ENCODE data around the gene TAS2R39. TPM values are rescaled to one million over a fixed set of nuclear protein-coding genes. Genes with fewer than 3 reads are reported as not detected.
"Not testable (repeated sequence)": the region's sequence is repeated elsewhere in the genome, so short reads cannot be mapped to it uniquely, and the experiment has no call there.

The TAS2R39 gene
- total RNA-seq, 1 experiment from 2014 or later: not detected

GRCh38 chr7:143205560-143206293 lies 22.5 kb downstream of the TAS2R39 start:
- no peak for DNase-seq

GRCh38 chr7:143210541-143210940 lies 27.3 kb downstream of the TAS2R39 start:
- no peaks in the 10 kb centered on the region for H3K36me3 ChIP-seq
- no peak for DNase-seq
- no peaks in the 10 kb centered on the region for H3K27me3 ChIP-seq
- H3K4me3 ChIP-seq: no peak overlapping the region
- no peaks in the 10 kb centered on the region for H3K9me3 ChIP-seq

More at GRCh38 chr7:143205560-143206293, 22.5 kb downstream of the TAS2R39 start:
- Histone ChIP-seq H3K9me3 (no peaks in the 10 kb centered on the region), H3K4me3 (no peak overlapping the region), H3K27me3 (no peaks in the 10 kb centered on the region), H3K36me3 (no peaks in the 10 kb centered on the region)

GRCh38 chr7:143213478-143213877 lies 30.3 kb downstream of the TAS2R39 start:
- H3K9me3 ChIP-seq, H3K36me3 ChIP-seq, DNase-seq, H3K27me3 ChIP-seq, H3K4me3 ChIP-seq: not testable (repeated sequence)

DNA sequence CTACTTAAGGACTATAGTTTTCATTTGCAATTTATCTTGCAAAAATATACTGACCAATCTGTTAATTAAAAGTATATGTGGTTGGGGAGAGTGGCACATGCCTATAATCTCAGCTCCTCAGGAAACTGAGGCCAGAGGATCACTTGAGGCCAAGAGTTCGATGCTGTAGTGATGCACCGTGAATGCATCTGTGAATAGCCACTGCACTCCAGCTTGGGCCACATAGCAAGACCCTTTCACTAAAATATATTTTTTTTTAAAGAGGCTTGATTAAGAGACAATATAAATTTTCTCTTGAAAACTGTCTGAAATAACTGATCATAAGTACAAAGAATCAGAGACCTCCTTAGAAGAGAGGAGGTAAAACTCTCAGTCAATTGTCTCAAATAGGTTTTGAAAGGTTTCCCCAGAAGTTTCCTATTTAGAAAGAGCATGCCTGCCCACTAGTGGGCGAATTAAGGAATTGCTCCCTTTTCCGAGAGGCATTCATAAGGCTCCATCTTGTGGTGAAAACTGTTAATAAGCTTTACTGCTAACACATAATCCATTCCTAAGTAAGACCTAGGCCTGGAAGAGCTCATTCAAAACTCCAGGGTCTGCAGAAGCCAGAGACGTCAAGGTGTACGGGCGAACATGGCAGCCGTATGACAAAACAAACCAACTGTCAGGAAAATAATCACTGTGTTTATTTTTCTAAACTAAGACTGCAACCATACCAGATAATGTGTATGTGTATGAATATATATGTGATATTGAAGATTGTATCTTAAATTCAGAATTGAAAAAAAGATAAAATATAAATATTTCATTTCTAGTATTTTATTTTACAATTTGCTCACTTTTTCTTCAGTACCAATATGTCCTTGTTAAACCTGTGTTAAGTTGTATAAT lies 31.8 kb downstream of the TAS2R39 start:
- no peaks in the 10 kb centered on the region for H3K27me3 ChIP-seq
- DNase-seq: peak; percentile 5
- H3K9me3 ChIP-seq: no peaks in the 10 kb centered on the region
- no peaks in the 10 kb centered on the region for H3K36me3 ChIP-seq
- no peak overlapping the region for H3K4me3 ChIP-seq

DNA sequence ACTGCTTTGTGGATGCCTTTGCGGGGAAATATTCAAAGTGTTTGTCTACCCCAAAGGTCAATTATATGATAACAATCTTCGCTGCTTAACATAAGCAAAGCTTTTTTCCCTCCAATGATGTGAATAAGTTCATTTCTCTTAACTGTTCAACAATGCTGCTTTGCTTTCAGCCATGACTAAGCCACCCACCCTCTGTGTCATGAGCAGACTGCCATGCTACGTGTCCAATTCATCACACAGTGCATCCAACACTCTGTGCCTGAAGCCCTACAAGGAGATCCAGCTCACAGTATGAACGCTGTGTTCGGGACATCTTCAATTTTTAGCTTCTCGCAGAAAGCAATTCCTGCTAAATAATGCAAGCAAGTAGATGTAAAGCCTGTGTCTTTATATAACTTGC lies 32.9 kb downstream of the TAS2R39 start:
- Histone ChIP-seq H3K4me3 (no peak overlapping the region), H3K27me3 (no peaks in the 10 kb centered on the region), H3K9me3 (no peaks in the 10 kb centered on the region), H3K36me3 (no peaks in the 10 kb centered on the region)
- DNase-seq: no peak

- Histone ChIP-seq H3K27me3 (no peaks in the 10 kb centered on the region), H3K36me3 (no peaks in the 10 kb centered on the region), H3K9me3 (no peaks in the 10 kb centered on the region), H3K4me3 (no peak overlapping the region)
- no peak for DNase-seq
Observed at GRCh38 chr7:143216686-143217085, 33.5 kb downstream of the TAS2R39 start.

- no peaks in the 10 kb centered on the region for H3K27me3 ChIP-seq
- DNase-seq: no peak
- no peaks in the 10 kb centered on the region for H3K36me3 ChIP-seq
- H3K9me3 ChIP-seq: no peaks in the 10 kb centered on the region
- H3K4me3 ChIP-seq: no peak overlapping the region
Observed at GRCh38 chr7:143217806-143218205, 34.6 kb downstream of the TAS2R39 start.

GRCh38 chr7:143221286-143221685 lies 38.1 kb downstream of the TAS2R39 start:
- no peak for DNase-seq
- Histone ChIP-seq H3K36me3 (no peaks in the 10 kb centered on the region), H3K27me3 (no peaks in the 10 kb centered on the region), H3K9me3 (no peaks in the 10 kb centered on the region), H3K4me3 (no peak overlapping the region)

DNA sequence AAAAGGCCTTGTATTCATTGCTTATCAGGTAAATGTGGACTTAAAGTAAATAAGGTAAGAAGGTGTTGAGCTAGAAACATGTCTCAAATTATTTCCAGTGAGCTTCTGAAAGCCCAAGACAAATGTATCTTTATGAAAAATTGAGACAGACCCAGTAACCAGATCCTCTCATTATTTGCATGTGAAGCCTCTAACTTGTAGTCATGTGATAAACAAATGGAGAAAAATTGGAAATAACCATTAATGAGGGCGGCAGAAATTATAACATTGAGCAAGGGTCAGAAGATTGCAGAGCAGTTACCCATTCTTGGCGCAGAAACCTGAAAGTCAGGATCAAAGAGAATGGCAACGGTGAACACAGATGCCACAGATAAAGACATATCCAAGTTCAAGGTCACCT lies 38.5 kb downstream of the TAS2R39 start, which contains the start of gene TAS2R40:
Gene TAS2R40 (plus strand): TSS at position 301 of the 400 bp plus-strand sequence. CDS start 42 bp downstream, at position 343.
- no peaks in the 10 kb centered on the region for H3K27me3 ChIP-seq
- no peaks in the 10 kb centered on the region for H3K9me3 ChIP-seq
- H3K4me3 ChIP-seq: no peak within 1 kb of the TSS
- no peaks in the 10 kb centered on the region for H3K36me3 ChIP-seq
- no peak for DNase-seq

GRCh38 chr7:143222782-143223181 lies 39.6 kb downstream of the TAS2R39 start:
- H3K27me3 ChIP-seq: no peaks in the 10 kb centered on the region
- no peak for DNase-seq

GRCh38 chr7:143223784-143224183 lies 40.6 kb downstream of the TAS2R39 start:
- Histone ChIP-seq H3K27me3 (no peaks in the 10 kb centered on the region), H3K4me3 (no peak overlapping the region), H3K36me3 (no peaks in the 10 kb centered on the region), H3K9me3 (no peaks in the 10 kb centered on the region)
- no peak for DNase-seq

More at GRCh38 chr7:143222782-143223181, 39.6 kb downstream of the TAS2R39 start:
- no peaks in the 10 kb centered on the region for H3K36me3 ChIP-seq
- H3K4me3 ChIP-seq: no peak overlapping the region
- no peaks in the 10 kb centered on the region for H3K9me3 ChIP-seq

- no peaks in the 10 kb centered on the region for H3K9me3 ChIP-seq
- H3K4me3 ChIP-seq: no peak overlapping the region
- no peaks in the 10 kb centered on the region for H3K27me3 ChIP-seq
- no peak for DNase-seq
- no peaks in the 10 kb centered on the region for H3K36me3 ChIP-seq
Observed at GRCh38 chr7:143225047-143225446, 41.8 kb downstream of the TAS2R39 start.

GRCh38 chr7:143227806-143228205 lies 44.6 kb downstream of the TAS2R39 start:
- no peak for DNase-seq
- no peaks in the 10 kb centered on the region for H3K36me3 ChIP-seq

DNA sequence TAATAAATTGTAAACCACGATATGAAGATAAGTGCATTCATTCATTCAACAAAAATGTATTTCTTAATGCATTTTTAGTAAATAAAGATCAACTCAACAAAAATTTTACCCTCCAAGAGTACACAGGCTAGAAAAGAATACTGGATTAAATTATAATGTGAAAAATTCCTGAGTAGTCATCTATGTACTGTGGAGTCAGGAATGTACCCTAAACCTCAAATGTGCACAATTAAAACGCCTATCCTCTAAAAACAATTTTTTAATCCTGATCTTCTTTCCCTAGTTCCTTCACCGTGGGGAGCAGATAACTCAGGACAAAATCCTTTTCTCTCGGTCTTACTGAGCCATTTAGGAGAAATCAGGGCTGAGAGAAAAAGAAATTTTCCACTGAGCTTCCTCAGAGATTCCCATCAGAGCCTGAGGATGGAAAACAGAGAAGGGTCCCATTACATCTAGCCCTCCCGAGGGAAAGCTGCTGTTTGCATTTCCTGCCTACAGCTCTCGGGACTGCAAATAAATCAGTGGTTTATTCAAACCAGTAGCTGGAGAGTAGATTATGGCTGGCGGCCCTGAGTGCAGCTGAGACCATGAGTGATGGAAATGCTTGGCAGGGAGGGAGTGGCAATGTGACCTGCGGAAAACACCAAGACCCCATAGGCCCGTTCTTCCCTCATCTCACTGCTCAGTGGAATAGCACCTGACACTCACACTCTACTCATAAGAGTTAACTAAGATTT lies 46.0 kb downstream of the TAS2R39 start:
- Histone ChIP-seq H3K36me3 (no peaks in the 10 kb centered on the region), H3K4me3 (no peak overlapping the region), H3K9me3 (no peaks in the 10 kb centered on the region), H3K27me3 (no peaks in the 10 kb centered on the region)
- no peak for DNase-seq

More at GRCh38 chr7:143227806-143228205, 44.6 kb downstream of the TAS2R39 start:
- no peaks in the 10 kb centered on the region for H3K9me3 ChIP-seq
- no peaks in the 10 kb centered on the region for H3K27me3 ChIP-seq
- H3K4me3 ChIP-seq: no peak overlapping the region

- Histone ChIP-seq H3K9me3 (0 out of 2 replicates have a peak, but pooled peaks cover 3% of the 10 kb centered on the region), H3K36me3 (no peaks in the 10 kb centered on the region), H3K27me3 (no peaks in the 10 kb centered on the region), H3K4me3 (no peak overlapping the region)
- DNase-seq: no peak
Observed at GRCh38 chr7:143230602-143231457, 47.6 kb downstream of the TAS2R39 start.

Measured in MG63 (cell line).